ENCODE measurements around the gene RFX5. TPM values are rescaled to one million over a fixed set of nuclear protein-coding genes. Genes with fewer than 3 reads are reported as not detected.

RFX5 gene
- total RNA-seq, 4 donors from 2014 or later, result 32.6 to 66.1 (median 44.5) TPM

- WGBS, 2 donors (ENCODE audit: low coverage in 1 of 2), result 1% methylated on average over 12 of the region's 12 CpGs
- ATAC-seq, result peak; percentile 41
- Histone ChIP-seq H3K4me1 (peaks cover 0 to 61% (median 26%) of the 10 kb centered on the region in 3 donors), H3K36me3 (peaks cover 0 to 39% of the 10 kb centered on the region in 2 donors), H3K27me3 (no peaks in the 10 kb centered on the region), H3K9me3 (no peaks in the 10 kb centered on the region), H3K4me3 (peak overlapping the region; percentile 87 to 89), H3K27ac (peak overlapping the region; percentile 90 to 95 (median 92))
- TF ChIP-seq POLR2A (IDR thresholded peaks at IDR 0.05) (no peak), CTCF (IDR thresholded peaks at IDR 0.05) (no peak), EP300 (IDR thresholded peaks at IDR 0.05) (no peak), POLR2AphosphoS5 (IDR thresholded peaks at IDR 0.05) (no peak)
These were observed 20.3 kb downstream of the RFX5 start for GRCh38 chr1:151326619-151327222.

DNA sequence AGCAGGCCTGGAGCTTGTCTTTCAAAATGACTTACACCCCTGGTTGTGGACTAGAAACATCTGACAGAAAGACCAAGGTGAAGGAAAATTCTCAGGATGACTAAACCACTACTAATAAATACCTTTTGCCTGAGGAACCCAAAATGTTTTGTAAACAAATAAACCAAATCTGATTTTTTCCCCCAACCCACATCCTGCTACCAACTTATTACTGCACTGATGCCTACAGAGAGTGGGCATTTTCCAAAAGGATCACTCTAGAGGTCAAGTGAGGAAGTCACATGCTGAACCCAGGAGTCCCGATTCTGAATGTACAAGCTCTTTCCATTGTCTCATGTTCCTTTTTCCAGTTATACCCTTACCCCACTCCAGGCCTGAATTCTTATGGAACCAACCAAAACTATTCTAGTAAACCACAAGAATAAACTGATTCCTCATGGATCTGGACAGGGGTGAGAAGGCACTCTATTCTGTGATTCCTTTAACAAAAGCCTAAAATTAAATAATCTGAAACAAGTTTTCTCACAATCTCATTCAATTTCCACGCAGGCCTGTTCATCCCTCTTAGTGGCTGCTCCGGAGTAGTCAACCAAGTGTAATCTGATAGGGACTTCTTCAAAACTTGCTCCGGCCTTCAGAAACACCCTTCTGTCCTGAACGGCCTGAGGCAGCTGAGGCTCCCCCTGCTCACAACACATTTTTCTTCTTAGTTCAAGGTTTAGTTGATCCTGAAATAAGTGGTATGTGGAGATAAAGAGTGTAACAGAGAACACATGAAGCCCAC lies 21.2 kb downstream of the RFX5 start:
- WGBS, 2 donors (ENCODE audit: low coverage in 1 of 2), result 5% methylated on average over 5 of the region's 5 CpGs
- H3K4me3 ChIP-seq, result peak overlapping the region; percentile 87 to 89
- no peak for ATAC-seq
- H3K9me3 ChIP-seq, result no peaks in the 10 kb centered on the region
- TF ChIP-seq POLR2AphosphoS5 (IDR thresholded peaks at IDR 0.05) (no peak), EP300 (IDR thresholded peaks at IDR 0.05) (no peak), CTCF (IDR thresholded peaks at IDR 0.05) (no peak)
- H3K36me3 ChIP-seq, result peaks cover 0 to 48% of the 10 kb centered on the region in 2 donors
- H3K27me3 ChIP-seq, result no peaks in the 10 kb centered on the region
- H3K27ac ChIP-seq, result peak overlapping the region in 3 of 4 donors; percentile 92 to 95 (median 93)
- peaks cover 0 to 68% (median 26%) of the 10 kb centered on the region in 3 donors for H3K4me1 ChIP-seq

GRCh38 chr1:151325231-151325630 lies 21.8 kb downstream of the RFX5 start:
- TF ChIP-seq POLR2A (IDR thresholded peaks at IDR 0.05) (no peak), EP300 (IDR thresholded peaks at IDR 0.05) (no peak), POLR2AphosphoS5 (IDR thresholded peaks at IDR 0.05) (no peak), CTCF (IDR thresholded peaks at IDR 0.05) (no peak)
- Histone ChIP-seq H3K4me1 (peaks cover 0 to 74% (median 26%) of the 10 kb centered on the region in 3 donors), H3K4me3 (no peak overlapping the region)

GRCh38 chr1:151324390-151324930 lies 22.6 kb downstream of the RFX5 start:
- 82 to 93% methylated on average over 2 to 3 of the region's 4 CpGs for WGBS, 2 donors (ENCODE audit: low coverage in 1 of 2)
- H3K4me1 ChIP-seq, result peaks cover 0 to 82% (median 26%) of the 10 kb centered on the region in 3 donors
- peaks cover 0 to 60% of the 10 kb centered on the region in 2 donors for H3K36me3 ChIP-seq

More at GRCh38 chr1:151325231-151325630, 21.8 kb downstream of the RFX5 start:
- no peaks in the 10 kb centered on the region for H3K27me3 ChIP-seq
- H3K9me3 ChIP-seq, result no peaks in the 10 kb centered on the region
- WGBS, 2 donors (ENCODE audit: low coverage in 1 of 2), result 67% methylated on average over 5 of the region's 7 CpGs
- peaks cover 0 to 53% of the 10 kb centered on the region in 2 donors for H3K36me3 ChIP-seq
- peak overlapping the region in 2 of 4 donors; percentile 24 to 93 for H3K27ac ChIP-seq
- no peak for ATAC-seq

More at GRCh38 chr1:151324390-151324930, 22.6 kb downstream of the RFX5 start:
- Histone ChIP-seq H3K9me3 (no peaks in the 10 kb centered on the region), H3K27ac (no peak overlapping the region), H3K27me3 (no peaks in the 10 kb centered on the region), H3K4me3 (no peak overlapping the region)
- no peak for ATAC-seq
- no peak for TF ChIP-seq POLR2A (IDR thresholded peaks at IDR 0.05)
- no peak for TF ChIP-seq CTCF (IDR thresholded peaks at IDR 0.05)
- TF ChIP-seq POLR2AphosphoS5 (IDR thresholded peaks at IDR 0.05), result no peak
- no peak for TF ChIP-seq EP300 (IDR thresholded peaks at IDR 0.05)

Data from gastroesophageal sphincter (tissue), 4 donors.